ENCODE results near the gene NFYB.
A peak's percentile ranks its signal among the peaks of the same experiment; 100 is the strongest.

- TF ChIP-seq TEAD4 (IDR thresholded peaks at IDR 0.05; ENCODE audit: borderline replicate concordance, insufficient read depth) (peak; percentile 62; the same call in 1 of the 2 replicates), POLR2AphosphoS5 (IDR thresholded peaks at IDR 0.05; ENCODE audit: low read depth, low read length) (0 out of 2 replicates have a peak, but pooled peaks have one; percentile 11), EZH2phosphoT487 (IDR thresholded peaks at IDR 0.05; ENCODE audit: borderline replicate concordance, low read depth) (no peak), NRF1 (IDR thresholded peaks at IDR 0.05; ENCODE audit: low read depth, low read length) (no peak), GABPA (IDR thresholded peaks at IDR 0.05; ENCODE audit: low read depth) (no peak)
Measured at GRCh38 chr12:104121001-104121400, 17.0 kb downstream of the NFYB start.

All from SK-N-SH (cell line).